Anterior cingulate cortex (tissue), 58 donors: ENCODE measurements around the gene NOL3.

Experiments
- DNase-seq, 58 donors: peaks; one replicate each; lab custom pipeline; 2025; lab: John Stamatoyannopoulos, UW

NOL3 gene

GRCh38 chr16:67154578-67155294 is 15.6 kb upstream of the NOL3 start:
- DNase-seq = peak in 1 of 58 donors; percentile 31

GRCh38 chr16:67155295-67156142 is 14.8 kb upstream of the NOL3 start:
- peak in 54 of 58 donors; percentile 23 to 81 (median 62) for DNase-seq

GRCh38 chr16:67156143-67156844 is 14.0 kb upstream of the NOL3 start:
- DNase-seq = no peak

- no peak for DNase-seq
Measured at GRCh38 chr16:67157106-67157748, 13.1 kb upstream of the NOL3 start.

- no peak for DNase-seq
Measured at GRCh38 chr16:67157892-67158635, 12.3 kb upstream of the NOL3 start.

GRCh38 chr16:67158637-67159600 is 11.4 kb upstream of the NOL3 start:
- DNase-seq = no peak

- no peak for DNase-seq
Measured at GRCh38 chr16:67161595-67162058, 8.7 kb upstream of the NOL3 start.

- DNase-seq = no peak
Measured at GRCh38 chr16:67162506-67163163, 7.7 kb upstream of the NOL3 start.

GRCh38 chr16:67163164-67163998 is 7.0 kb upstream of the NOL3 start:
- peak; percentile 26 to 92 (median 79) for DNase-seq

- DNase-seq = peak in 13 of 58 donors; percentile 46 to 78 (median 69)
Measured at GRCh38 chr16:67163999-67164558, 6.3 kb upstream of the NOL3 start.

GRCh38 chr16:67164599-67165061 is 5.7 kb upstream of the NOL3 start, which contains the start of gene HSF4:
HSF4 (plus strand) TSS chr16:67164745; CDS start chr16:67164812, 67 bp downstream.
- DNase-seq = peak in 42 of 58 donors; percentile 18 to 79 (median 58)

- no peak for DNase-seq
Measured at GRCh38 chr16:67165121-67166078, 4.9 kb upstream of the NOL3 start.

- DNase-seq = no peak
Measured at GRCh38 chr16:67166110-67166547, 4.2 kb upstream of the NOL3 start.

- DNase-seq = no peak
Measured at GRCh38 chr16:67166598-67167168, 3.7 kb upstream of the NOL3 start.

- DNase-seq = no peak
Measured at GRCh38 chr16:67167588-67167987, 2.8 kb upstream of the NOL3 start.
